ENCODE measurements around the gene ISOC2. TPM values are rescaled to one million over a fixed set of nuclear protein-coding genes. Genes with fewer than 3 reads are reported as not detected.
A peak's percentile ranks its signal among the peaks of the same experiment; 100 is the strongest.

ISOC2 gene
- polyA plus RNA-seq, 4 donors, result 35.2 to 54.6 (median 38.7) TPM

GRCh38 chr19:55490478-55491432 lies 29.3 kb upstream of the ISOC2 start:
- DNase-seq (ENCODE audit: low read depth in 4 of 4, low spot score in 3 of 4), result no peak

DNA sequence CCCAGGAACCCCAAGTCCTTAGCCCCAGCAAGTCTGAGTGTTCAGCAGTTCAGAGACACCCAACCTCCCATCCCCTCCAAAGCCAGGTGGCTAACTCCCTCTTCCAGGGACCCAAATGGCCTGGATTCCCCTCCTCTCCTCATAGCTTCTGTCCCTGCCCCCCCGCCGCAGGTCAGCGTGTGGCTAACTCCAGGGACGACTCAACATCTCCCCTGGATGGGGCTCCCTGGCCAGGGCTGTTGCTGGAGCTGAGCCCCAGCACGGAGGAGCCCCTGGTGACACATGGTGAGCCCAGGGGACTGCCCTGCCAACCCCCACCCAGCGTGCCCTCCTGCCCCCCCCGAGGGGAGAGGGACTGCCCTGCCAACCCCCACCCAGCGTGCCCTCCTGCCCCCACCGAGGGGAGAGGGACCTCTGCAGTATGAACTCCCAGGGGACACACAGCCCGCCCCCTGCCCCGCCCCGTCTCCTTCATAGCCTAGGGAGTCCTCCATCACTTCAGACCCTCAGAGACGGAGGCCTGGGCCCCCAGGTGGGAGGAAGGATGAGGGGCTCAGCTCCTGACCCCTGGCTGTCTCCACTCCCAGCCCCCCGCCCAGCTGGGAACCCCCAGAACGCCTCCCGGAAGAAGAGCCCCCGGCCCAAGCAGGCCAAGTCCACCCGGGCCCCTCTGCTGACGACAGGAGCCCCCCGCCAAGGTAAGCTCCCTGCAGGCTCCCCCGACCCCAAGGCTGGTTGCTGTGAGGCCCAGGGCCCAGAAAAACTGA lies 28.5 kb upstream of the ISOC2 start:
- no peak for DNase-seq (ENCODE audit: low read depth in 4 of 4, low spot score in 3 of 4)

DNA sequence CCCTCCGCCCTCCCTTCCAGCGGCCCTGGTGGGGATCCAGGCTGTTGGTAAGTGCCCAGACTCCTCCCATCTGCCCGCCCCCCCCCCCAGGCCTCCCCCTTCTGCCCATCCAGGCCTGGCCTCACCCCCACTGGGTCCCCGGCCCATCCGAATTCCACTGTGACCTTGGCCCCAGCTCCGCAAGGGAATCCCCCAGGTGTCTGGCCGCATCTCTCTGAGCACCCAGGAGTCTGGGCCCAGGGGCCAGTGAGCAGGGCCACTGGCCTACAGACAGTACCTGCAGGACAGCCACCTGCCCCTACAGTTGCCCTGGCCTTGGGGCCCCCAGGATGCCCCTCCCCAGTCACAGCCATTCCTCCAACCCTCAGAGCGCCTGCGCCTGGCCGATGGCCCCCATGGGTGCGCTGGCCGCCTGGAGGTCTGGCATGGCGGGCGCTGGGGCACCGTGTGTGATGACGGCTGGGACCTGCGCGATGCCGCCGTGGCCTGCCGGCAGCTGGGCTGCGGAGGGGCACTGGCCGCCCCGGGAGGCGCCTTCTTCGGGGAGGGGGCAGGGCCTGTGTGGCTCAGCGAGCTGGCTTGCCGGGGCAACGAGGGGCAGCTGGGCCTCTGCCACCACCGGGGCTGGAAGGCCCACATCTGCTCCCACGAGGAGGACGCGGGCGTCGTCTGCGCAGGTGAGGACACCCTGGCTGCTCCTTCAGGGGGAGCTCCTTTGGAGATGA lies 27.7 kb upstream of the ISOC2 start:
- DNase-seq (ENCODE audit: low read depth in 4 of 4, low spot score in 3 of 4), result no peak

- DNase-seq (ENCODE audit: low read depth in 4 of 4, low spot score in 3 of 4), result no peak
These were observed 26.7 kb upstream of the ISOC2 start, which contains the start of gene SSC5D for GRCh38 chr19:55487924-55488687. Gene SSC5D, plus strand, starts transcription at chr19:55488436. Its CDS starts 154 bp downstream, at chr19:55488590.

- DNase-seq (ENCODE audit: low read depth in 4 of 4, low spot score in 3 of 4), result no peak
These were observed 25.8 kb upstream of the ISOC2 start for GRCh38 chr19:55486971-55487923.

- no peak for DNase-seq (ENCODE audit: low read depth in 4 of 4, low spot score in 3 of 4)
These were observed 24.9 kb upstream of the ISOC2 start for GRCh38 chr19:55486043-55486970.

- DNase-seq (ENCODE audit: low read depth in 4 of 4, low spot score in 3 of 4), result no peak
These were observed 24.1 kb upstream of the ISOC2 start for GRCh38 chr19:55485439-55486011.

GRCh38 chr19:55484593-55485438 lies 23.4 kb upstream of the ISOC2 start, which contains the start of gene NAT14:
Gene NAT14, plus strand, starts transcription at chr19:55485188. Its CDS starts 521 bp downstream, at chr19:55485709.
- DNase-seq (ENCODE audit: low read depth in 4 of 4, low spot score in 3 of 4), result peak in 1 of 4 donors; percentile 86

DNA sequence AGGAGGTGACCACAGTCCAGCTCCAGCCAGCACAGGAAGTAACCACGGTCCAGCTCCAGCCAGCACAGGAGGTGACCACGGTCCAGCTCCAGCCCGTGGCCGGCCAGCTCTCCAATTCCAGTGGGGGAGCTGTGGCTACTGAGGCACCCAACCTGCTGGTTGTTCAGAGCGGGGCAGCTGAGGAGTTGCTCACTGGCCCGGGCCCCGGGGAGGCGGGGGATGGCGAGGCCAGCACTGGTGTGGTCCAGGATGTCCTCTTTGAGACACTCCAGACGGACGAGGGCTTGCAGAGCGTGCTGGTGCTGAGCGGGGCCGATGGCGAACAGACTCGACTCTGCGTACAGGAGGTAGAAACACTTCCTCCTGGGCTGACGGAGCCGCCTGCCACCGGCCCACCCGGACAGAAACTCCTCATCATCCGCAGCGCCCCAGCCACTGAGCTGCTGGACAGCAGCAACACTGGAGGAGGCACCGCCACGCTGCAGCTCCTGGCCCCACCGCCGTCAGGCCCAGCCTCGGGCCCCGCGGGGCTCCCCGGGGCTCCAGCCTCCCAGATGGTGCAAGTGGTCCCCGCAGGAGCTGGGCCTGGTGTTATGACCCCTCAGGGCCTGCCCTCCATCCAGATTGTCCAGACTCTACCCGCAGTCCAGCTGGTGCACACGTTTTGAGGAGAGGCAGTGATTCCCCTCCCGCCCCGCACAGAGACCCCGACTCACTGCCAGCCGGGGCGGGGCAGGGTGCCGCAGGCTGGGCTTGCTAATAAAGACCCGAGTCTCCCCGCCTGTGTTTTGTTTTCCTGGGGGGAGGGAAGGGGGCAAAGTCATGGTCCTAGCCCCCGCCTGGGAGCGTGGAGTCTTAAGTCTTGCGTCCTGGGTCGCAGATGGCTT lies 22.5 kb upstream of the ISOC2 start:
- no peak for DNase-seq (ENCODE audit: low read depth in 4 of 4, low spot score in 3 of 4)

GRCh38 chr19:55482967-55483705 lies 21.7 kb upstream of the ISOC2 start:
- no peak for DNase-seq (ENCODE audit: low read depth in 4 of 4, low spot score in 3 of 4)

DNA sequence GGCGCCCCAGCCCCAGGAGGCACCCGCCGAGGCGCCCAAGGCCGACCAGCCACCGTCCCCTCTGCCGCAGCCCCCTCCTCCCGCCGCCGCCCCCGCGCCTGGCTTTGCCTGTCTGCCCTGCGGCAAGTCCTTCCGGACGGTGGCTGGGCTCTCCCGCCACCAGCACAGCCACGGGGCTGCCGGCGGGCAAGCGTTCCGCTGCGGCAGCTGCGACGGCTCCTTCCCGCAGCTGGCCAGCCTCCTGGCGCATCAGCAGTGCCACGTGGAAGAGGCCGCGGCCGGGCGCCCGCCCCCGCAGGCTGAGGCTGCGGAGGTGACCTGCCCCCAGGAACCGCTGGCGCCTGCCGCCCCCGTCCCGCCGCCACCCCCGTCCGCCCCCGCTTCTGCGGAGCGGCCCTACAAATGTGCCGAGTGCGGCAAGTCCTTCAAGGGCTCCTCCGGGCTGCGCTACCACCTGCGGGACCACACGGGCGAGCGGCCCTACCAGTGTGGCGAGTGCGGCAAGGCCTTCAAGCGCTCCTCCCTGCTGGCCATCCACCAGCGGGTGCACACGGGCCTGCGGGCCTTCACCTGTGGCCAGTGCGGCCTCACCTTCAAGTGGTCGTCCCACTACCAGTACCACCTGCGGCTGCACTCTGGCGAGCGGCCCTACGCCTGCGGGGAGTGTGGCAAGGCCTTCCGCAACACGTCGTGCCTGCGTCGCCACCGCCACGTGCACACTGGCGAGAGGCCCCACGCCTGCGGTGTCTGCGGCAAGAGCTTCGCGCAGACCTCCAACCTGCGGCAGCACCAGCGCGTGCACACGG lies 20.9 kb upstream of the ISOC2 start:
- no peak for DNase-seq (ENCODE audit: low read depth in 4 of 4, low spot score in 3 of 4)

GRCh38 chr19:55481794-55482155 lies 20.3 kb upstream of the ISOC2 start:
- no peak for DNase-seq (ENCODE audit: low read depth in 4 of 4, low spot score in 3 of 4)

DNA sequence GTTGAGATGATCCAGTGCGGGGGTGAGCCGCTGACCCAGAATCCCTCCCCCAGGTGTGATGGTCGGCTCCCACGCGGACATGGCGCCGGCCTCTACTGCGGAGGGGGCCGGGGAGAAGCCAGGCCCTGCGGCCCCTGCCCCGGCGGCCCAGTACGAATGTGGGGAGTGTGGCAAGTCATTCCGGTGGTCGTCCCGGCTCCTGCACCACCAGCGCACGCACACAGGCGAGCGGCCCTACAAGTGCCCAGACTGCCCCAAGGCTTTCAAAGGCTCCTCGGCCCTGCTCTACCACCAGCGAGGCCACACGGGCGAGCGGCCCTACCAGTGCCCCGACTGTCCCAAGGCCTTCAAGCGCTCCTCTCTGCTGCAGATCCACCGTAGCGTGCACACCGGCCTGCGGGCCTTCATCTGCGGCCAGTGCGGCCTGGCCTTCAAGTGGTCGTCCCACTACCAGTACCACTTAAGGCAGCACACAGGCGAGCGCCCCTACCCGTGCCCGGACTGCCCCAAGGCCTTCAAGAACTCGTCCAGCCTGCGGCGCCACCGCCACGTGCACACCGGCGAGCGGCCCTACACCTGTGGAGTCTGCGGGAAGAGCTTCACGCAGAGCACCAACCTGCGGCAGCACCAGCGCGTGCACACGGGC lies 19.8 kb upstream of the ISOC2 start:
- DNase-seq (ENCODE audit: low read depth in 4 of 4, low spot score in 3 of 4), result no peak
